Panc1 (cell line): ENCODE results near the gene DNAJC10. TPM values are rescaled to one million over a fixed set of nuclear protein-coding genes. Genes with fewer than 3 reads are reported as not detected.

Experiments
- ATAC-seq: fragments of 200-7000 bp; cut with Tn5 transposase; 2 replicates; pipeline ENCODE4 v1.9.1; 2020; ENCODE audit warnings: mild to moderate bottlenecking, moderate library complexity
- BruUV-seq: library from RNA; stranded (reverse); fragments of 400-500 nt; replicated peaks from 2 replicates; lab custom pipeline; 2021; lab: Mats Ljungman, UMichigan
- CTCF ChIA-PET: fragments of 300-600 bp; sonication (Branson Sonifier 250); formaldehyde crosslinking; loops from one replicate; lab custom pipeline; 2022; ENCODE audit warnings: antibody characterized with exemption; lab: Charles Lee
- POLR2A ChIA-PET: fragments of 300-600 bp; sonication (Branson Sonifier 250); formaldehyde crosslinking; loops from one replicate; lab custom pipeline; 2022; ENCODE audit warnings: antibody characterized with exemption; lab: Charles Lee
- DNase-seq: peaks from one replicate; pipeline ENCODE4 v3.0.0-alpha.2; 2010; ENCODE audit warnings: low read depth, low spot score
- H3K27ac ChIP-seq: 2 replicates; pipeline ENCODE4 v1.5.1; 2011; ENCODE audit warnings: mild to moderate bottlenecking, low read length, inconsistent platforms
- H3K27me3 ChIP-seq: fragments of 200-500 bp; sonication (Bioruptor generic); 2 replicates; pipeline ENCODE4 v1.6.0; 2014; ENCODE audit warnings: low read length, inconsistent platforms; ENCODE audit not compliant: control insufficient read depth, insufficient read depth
- H3K36me3 ChIP-seq: fragments of 200-500 bp; sonication (Bioruptor generic); 2 replicates; pipeline ENCODE4 v1.5.1; 2014; ENCODE audit warnings: inconsistent platforms, mild to moderate bottlenecking, low read length, moderate library complexity; ENCODE audit not compliant: control insufficient read depth, insufficient read depth
- H3K4me1 ChIP-seq: 2 replicates; pipeline ENCODE4 v1.5.1; 2011; ENCODE audit warnings: inconsistent platforms, mild to moderate bottlenecking, low read length, moderate library complexity; ENCODE audit not compliant: control insufficient read depth, insufficient read depth
- H3K4me3 ChIP-seq, 2 experiments: 2 replicates each; pipeline ENCODE4 v1.5.1; 2011 to 2012; ENCODE audit warnings: low read depth in 2 of 2, low read length in 2 of 2, mild to moderate bottlenecking in 2 of 2, inconsistent platforms in 1 of 2, moderate library complexity in 1 of 2
- H3K9me3 ChIP-seq: fragments of 200-500 bp; sonication (Bioruptor generic); 2 replicates; pipeline ENCODE4 v1.5.1; 2014; ENCODE audit warnings: low read depth, mild to moderate bottlenecking, inconsistent platforms, low read length, moderate library complexity; ENCODE audit not compliant: control insufficient read depth, insufficient read depth
- CTCF ChIP-seq: fragments of 450-650 bp; IDR thresholded peaks from 2 replicates; pipeline ENCODE4 v1.5.1; 2017; ENCODE audit warnings: mild to moderate bottlenecking
- POLR2AphosphoS5 ChIP-seq: IDR thresholded peaks from 2 replicates; pipeline ENCODE4 v1.6.1; 2012; ENCODE audit warnings: mild to moderate bottlenecking, low read depth, low read length, moderate library complexity
- REST ChIP-seq, 2 experiments: IDR thresholded peaks; 2 replicates each; pipeline ENCODE4 v1.6.1; 2011 to 2012; ENCODE audit warnings: low read depth in 2 of 2, control low read depth in 1 of 2, low read length in 1 of 2, mild to moderate bottlenecking in 1 of 2, moderate library complexity in 1 of 2; ENCODE audit not compliant: insufficient read depth in 1 of 2
- SIN3A ChIP-seq: IDR thresholded peaks from 2 replicates; pipeline ENCODE4 v1.6.1; 2012; ENCODE audit warnings: low read depth, mild to moderate bottlenecking, low read length, moderate library complexity, borderline replicate concordance; ENCODE audit not compliant: insufficient read depth
- TCF7L2 ChIP-seq: IDR thresholded peaks from 2 replicates; pipeline ENCODE4 v1.6.1; 2011; ENCODE audit warnings: mild to moderate bottlenecking, low read depth, low read length, inconsistent platforms
- in situ Hi-C: cut with HindIII; loops from 2 replicates; pipeline ENCODE4 v1.10.0; 2016; ENCODE audit warnings: low sequenced_read_pairs, low pct_unique_long_range_greater_than_20kb
- intact Hi-C: fragments of 100-400 bp; cut with micrococcal nuclease; formaldehyde crosslinking; loops from one replicate; pipeline ENCODE4 v1.10.0; 2022; ENCODE audit not compliant: unreplicated experiment
- total RNA-seq: library from RNA; stranded (reverse); gene quantifications from one replicate; pipeline ENCODE4 v1.2.1, GENCODE V29; 2021; ENCODE audit not compliant: unreplicated experiment

The DNAJC10 gene
- total RNA-seq, 1 experiment from 2014 or later = 122 TPM

GRCh38 chr2:182729710-182730339 is 13.8 kb downstream of the DNAJC10 start:
- no peak overlapping the region for H3K27ac ChIP-seq
- H3K4me1 ChIP-seq = no peaks in the 10 kb centered on the region
- CTCF ChIA-PET = no interaction called here
- TF ChIP-seq POLR2AphosphoS5 (no peak), SIN3A (no peak), CTCF (no peak), TCF7L2 (no peak), REST (IDR thresholded peaks at IDR 0.05; ENCODE audit: insufficient read depth in 1 of 2, low read depth in 2 of 2, low read length in 1 of 2) (no peak)
- peaks cover 15% of the 10 kb centered on the region for H3K36me3 ChIP-seq
- no peaks in the 10 kb centered on the region for H3K27me3 ChIP-seq
- in situ Hi-C loops = no loop called here
- ATAC-seq (no peak), DNase-seq (no peak)
- intact Hi-C loops = no loop called here
- BruUV-seq = no TSS peak
- POLR2A ChIA-PET = no interaction called here
- H3K4me3 ChIP-seq = no peak overlapping the region
- no peaks in the 10 kb centered on the region for H3K9me3 ChIP-seq

GRCh38 chr2:182730486-182730885 is 14.4 kb downstream of the DNAJC10 start:
- intact Hi-C loops = no loop called here
- Histone ChIP-seq H3K36me3 (peaks cover 20% of the 10 kb centered on the region), H3K27ac (no peak overlapping the region), H3K27me3 (no peaks in the 10 kb centered on the region), H3K9me3 (no peaks in the 10 kb centered on the region), H3K4me3 (no peak overlapping the region), H3K4me1 (no peaks in the 10 kb centered on the region)
- BruUV-seq = no TSS peak
- ChIA-PET POLR2A (no interaction called here), CTCF (no interaction called here)
- TF ChIP-seq SIN3A (no peak), REST (IDR thresholded peaks at IDR 0.05; ENCODE audit: insufficient read depth in 1 of 2, low read depth in 2 of 2, low read length in 1 of 2) (no peak), CTCF (no peak), TCF7L2 (no peak), POLR2AphosphoS5 (no peak)
- in situ Hi-C loops = no loop called here
- DNase-seq (no peak), ATAC-seq (no peak)
